ENCODE results near the gene SEZ6L.

Gene SEZ6L

DNA sequence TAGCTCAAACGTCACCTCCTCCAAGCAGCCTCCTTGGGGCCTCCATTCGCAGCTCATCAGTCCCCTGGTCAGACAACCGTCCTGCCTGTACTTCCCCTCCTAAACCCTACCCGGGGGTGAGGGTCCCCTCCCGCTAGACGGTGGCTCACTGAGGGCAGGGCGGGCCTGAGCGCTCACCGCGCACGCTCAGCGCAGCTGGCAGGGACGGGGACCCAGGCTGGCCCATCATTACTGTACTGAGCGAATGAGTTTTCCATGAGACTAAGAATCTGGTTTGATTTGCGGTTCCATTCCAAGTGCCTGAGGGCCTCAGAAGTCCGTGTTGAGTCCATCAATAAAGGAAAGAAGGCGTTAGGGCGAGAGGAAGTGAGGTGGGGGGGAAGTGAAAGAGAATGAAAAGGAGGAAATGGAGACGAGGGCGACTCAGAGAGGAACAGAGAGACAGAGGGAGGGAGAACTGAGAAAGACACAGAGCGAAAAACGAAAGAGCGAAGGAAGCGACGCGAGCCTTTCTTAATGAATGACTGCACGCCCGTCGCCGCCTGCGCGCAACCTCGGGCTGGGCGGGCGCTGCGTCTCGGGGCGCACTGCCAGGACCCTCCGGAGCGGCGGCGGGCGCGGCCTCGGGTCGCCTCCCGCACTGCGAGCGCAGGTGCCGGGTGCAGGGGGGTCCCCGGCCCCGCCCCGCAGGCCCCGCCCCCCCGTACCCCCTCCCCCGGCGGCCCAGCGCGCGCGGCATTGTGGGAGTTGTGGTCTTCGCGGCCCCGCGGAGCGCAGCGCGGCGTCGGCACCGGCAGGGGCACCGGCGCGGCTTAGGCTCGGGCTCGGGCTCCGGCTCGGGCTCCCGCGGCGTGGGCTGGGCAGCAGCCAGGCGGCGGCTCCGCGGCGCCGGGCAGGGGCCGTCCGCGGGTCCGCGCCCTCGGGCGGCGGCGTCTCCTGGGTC, 259.5 kb downstream of the SEZ6L start, which contains the start of gene ASPHD2:
Gene ASPHD2 (plus strand): TSS at position 746 of the 943 bp plus-strand sequence. CDS start 4,356 bp downstream, outside the sequence.
- DNase-seq (ENCODE audit: low read depth): peak; percentile 67

DNA sequence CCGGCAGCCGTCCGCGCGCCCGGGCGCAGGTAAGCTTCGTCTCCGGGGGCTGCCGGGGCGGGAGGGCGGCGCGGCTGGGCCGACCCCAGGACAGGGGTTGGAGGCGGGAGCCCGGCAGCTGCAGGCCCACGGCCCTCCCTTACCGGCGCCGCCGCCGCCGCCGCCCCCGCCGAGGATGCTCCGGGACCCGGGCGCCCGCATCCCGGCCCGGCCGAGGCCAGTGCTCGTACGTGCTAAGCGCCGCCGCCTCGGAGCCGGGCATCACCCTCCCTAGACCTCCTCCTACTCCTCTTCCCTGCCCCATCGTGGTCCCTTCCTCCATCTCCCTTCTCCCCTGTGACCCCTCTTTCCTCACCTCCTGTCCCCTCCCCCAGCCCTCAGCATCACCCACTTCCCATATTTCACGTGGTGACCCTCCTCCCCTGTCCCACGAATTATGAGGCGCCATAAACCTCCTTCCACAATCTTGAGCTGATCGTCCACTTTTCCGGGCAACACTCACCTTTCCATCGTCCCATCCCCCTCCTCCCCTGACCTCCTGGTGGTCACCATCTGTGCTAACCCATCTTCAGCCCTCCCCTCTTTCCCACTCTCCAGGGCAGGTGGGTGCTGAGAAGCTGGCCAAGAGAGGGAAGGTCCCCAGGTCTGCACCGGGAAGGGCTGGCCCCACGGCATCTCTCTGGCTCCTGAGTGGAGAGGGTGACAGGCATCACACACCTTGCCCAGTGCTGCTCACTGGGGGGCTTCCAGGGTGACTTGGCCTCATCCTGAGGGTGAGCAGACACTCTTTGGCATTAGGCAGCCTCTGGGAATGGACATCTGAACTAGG, 260.4 kb downstream of the SEZ6L start:
- no peak for DNase-seq (ENCODE audit: low read depth)

GRCh38 chr22:26430600-26430999, 261.3 kb downstream of the SEZ6L start:
- no peak for DNase-seq (ENCODE audit: low read depth)

- DNase-seq (ENCODE audit: low read depth): no peak
Observed at GRCh38 chr22:26431261-26431995, 262.2 kb downstream of the SEZ6L start.

DNA sequence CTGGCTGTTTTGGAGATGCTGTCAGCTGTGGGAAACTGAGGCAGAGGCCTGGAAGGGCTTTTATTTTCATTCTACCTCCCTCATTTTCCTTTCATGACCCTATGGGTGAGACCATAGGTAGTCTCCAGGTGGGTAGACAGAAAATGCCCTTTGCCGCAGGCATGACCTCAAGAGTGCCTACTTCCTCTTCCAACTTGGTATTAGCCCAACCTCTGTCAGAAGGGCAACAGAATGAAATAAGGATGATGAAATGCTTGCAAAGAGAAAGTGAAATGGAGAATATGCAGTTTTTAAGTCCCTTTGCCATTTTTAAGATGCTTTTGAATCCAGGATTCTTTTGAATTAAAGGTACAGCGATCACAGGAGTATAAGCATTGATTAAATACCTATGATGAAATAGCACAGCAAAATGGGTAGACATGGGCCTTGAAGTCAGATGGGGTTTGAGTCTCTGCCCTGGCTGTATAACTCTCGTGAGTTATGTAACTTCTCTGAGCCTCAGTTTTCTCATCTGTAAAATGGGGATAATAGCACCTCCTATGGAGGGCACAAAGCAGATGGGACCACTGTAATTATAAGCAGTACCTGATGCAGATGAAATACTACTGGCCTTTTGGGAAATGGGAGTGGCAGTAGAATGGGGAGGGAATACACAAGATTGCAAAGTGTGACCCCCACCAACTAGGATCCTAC, 263.5 kb downstream of the SEZ6L start:
- DNase-seq (ENCODE audit: low read depth): no peak

Measured in stimulated activated CD4-positive, alpha-beta T cell treated with anti-CD3 and anti-CD28 coated beads, Interleukin-2, amount 100 ng/mL, for 4 hours (primary cell).